Activated B cell treated with CpG ODN at 0.5 μM for 24 hours (primary cell): Measurements from ENCODE around the gene AZI2. TPM values are rescaled to one million over a fixed set of nuclear protein-coding genes. Genes with fewer than 3 reads are reported as not detected.
A peak's percentile ranks its signal among the peaks of the same experiment; 100 is the strongest.

Experiments
- ATAC-seq: fragments of 200-7000 bp; cut with Tn5 transposase; one replicate; pipeline ENCODE4 v1.10.0; 2021; ENCODE audit warnings: low read depth, mild to moderate bottlenecking, moderate library complexity
- CTCF ChIA-PET: fragments of 350-600 bp; sonication (Branson Sonifier 250); formaldehyde crosslinking; loops from one replicate; lab custom pipeline; 2021; ENCODE audit warnings: antibody characterized with exemption; lab: Charles Lee
- POLR2A ChIA-PET: fragments of 350-600 bp; sonication (Branson Sonifier 250); formaldehyde crosslinking; loops from one replicate; lab custom pipeline; 2021; ENCODE audit warnings: antibody characterized with exemption; lab: Charles Lee
- DNase-seq: peaks from one replicate; pipeline ENCODE4 v3.0.0; 2022
- H3K27ac Mint-ChIP-seq: one replicate; pipeline ENCODE4 v1.8.0; 2020; ENCODE audit warnings: mixed read lengths
- H3K27me3 Mint-ChIP-seq: one replicate; pipeline ENCODE4 v1.8.0; 2021; ENCODE audit warnings: mixed read lengths
- H3K36me3 Mint-ChIP-seq: one replicate; pipeline ENCODE4 v1.8.0; 2021; ENCODE audit warnings: low read depth, mixed read lengths
- H3K4me1 Mint-ChIP-seq: one replicate; pipeline ENCODE4 v1.8.0; 2021; ENCODE audit warnings: mixed read lengths
- H3K4me3 Mint-ChIP-seq: one replicate; pipeline ENCODE4 v1.8.0; 2020; ENCODE audit warnings: mild to moderate bottlenecking, mixed read lengths
- H3K9me3 Mint-ChIP-seq: one replicate; pipeline ENCODE4 v1.8.0; 2020; ENCODE audit warnings: mixed read lengths
- intact Hi-C: fragments of 100-400 bp; cut with micrococcal nuclease; formaldehyde crosslinking; loops from one replicate; pipeline ENCODE4 v1.15.1; 2024
- total RNA-seq: library from RNA; stranded (reverse); gene quantifications from 2 replicates; pipeline ENCODE4 v1.2.3, GENCODE V29; 2022
- TF ChIP-seq, protein P1 (sequence below): fragments of 200-600 bp; IDR thresholded peaks from one replicate; pipeline ENCODE4 v1.8.0; 2022; ENCODE audit warnings: antibody characterized with exemption, mild to moderate bottlenecking

Gene AZI2
- total RNA-seq, 1 donor from 2014 or later: 21.8 TPM

DNA sequence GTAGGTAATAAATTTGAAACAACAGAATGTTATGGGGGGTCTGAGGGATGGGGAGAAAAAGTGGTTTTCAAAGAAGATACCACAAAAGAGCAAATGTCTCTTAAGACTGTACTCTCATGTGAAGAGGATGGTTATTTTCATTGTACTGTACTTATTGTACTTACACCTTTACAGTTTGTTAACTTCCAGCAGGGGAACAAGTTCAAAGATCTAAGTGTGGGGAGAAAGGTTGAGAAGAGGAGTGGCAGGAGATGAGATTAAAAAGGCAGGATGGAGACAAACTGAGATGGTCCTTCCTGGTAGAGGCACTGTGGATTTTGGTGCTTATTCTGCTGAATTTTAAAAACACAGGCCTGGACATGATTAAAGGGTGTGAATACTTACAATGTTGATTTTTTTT, 5.5 kb downstream of the AZI2 start:
- Mint-ChIP-seq H3K9me3 (no peaks in the 10 kb centered on the region), H3K4me3 (no peak overlapping the region), H3K27me3 (no peaks in the 10 kb centered on the region), H3K4me1 (peaks cover 29% of the 10 kb centered on the region), H3K27ac (no peak overlapping the region), H3K36me3 (peaks cover 14% of the 10 kb centered on the region)
- TF ChIP-seq, protein P1, sequence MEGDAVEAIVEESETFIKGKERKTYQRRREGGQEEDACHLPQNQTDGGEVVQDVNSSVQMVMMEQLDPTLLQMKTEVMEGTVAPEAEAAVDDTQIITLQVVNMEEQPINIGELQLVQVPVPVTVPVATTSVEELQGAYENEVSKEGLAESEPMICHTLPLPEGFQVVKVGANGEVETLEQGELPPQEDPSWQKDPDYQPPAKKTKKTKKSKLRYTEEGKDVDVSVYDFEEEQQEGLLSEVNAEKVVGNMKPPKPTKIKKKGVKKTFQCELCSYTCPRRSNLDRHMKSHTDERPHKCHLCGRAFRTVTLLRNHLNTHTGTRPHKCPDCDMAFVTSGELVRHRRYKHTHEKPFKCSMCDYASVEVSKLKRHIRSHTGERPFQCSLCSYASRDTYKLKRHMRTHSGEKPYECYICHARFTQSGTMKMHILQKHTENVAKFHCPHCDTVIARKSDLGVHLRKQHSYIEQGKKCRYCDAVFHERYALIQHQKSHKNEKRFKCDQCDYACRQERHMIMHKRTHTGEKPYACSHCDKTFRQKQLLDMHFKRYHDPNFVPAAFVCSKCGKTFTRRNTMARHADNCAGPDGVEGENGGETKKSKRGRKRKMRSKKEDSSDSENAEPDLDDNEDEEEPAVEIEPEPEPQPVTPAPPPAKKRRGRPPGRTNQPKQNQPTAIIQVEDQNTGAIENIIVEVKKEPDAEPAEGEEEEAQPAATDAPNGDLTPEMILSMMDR: no peak
- POLR2A ChIA-PET: no interaction called here
- CTCF ChIA-PET: interaction anchor here (0.7 kb wide), 1 partner anchor 965 kb away, joined by 3 read pairs; no protein-coding TSS in a partner anchor
- intact Hi-C loops: no loop called here
- no peak for DNase-seq
- ATAC-seq: no peak

- Mint-ChIP-seq H3K4me1 (no peaks in the 10 kb centered on the region), H3K9me3 (no peaks in the 10 kb centered on the region), H3K4me3 (no peak overlapping the region), H3K27me3 (no peaks in the 10 kb centered on the region), H3K36me3 (peaks cover 29% of the 10 kb centered on the region), H3K27ac (no peak overlapping the region)
- DNase-seq (no peak), ATAC-seq (no peak)
- ChIA-PET POLR2A (interaction anchor here (0.6 to 1.1 kb wide), 2 partner anchors 12 to 625 kb away, joined by 3 to 5 read pairs; no protein-coding TSS in a partner anchor), CTCF (interaction anchor here (1.3 to 4.0 kb wide), 2 partner anchors 9 to 625 kb away, joined by 3 to 19 read pairs; no protein-coding TSS in a partner anchor)
- TF ChIP-seq, protein P1: no peak
- intact Hi-C loops: no loop called here
These were observed 11.4 kb downstream of the AZI2 start for GRCh38 chr3:28337230-28337629.

DNA sequence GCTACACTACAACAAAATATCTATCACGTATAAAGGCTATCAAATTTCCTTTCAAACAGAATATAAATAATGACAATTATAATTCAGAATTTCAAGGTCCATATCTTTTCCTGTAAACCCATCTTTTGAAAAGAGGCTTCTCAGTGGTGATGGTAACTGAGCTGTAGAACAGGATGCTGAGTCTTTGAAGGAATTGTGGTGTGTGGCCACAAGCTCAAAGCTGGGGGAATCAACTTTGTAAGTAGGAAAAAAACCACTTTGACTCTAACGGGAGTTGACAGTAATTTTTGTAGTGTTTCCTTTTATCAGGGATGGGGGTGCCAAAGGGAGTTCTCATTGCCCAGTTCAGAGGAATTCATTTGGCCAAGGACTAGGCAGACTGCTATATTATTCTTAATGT, 13.4 kb downstream of the AZI2 start:
- no peaks in the 10 kb centered on the region for H3K4me1 Mint-ChIP-seq

GRCh38 chr3:28334552-28334951, 14.1 kb downstream of the AZI2 start:
- TF ChIP-seq, protein P1: no peak
- Mint-ChIP-seq H3K9me3 (no peaks in the 10 kb centered on the region), H3K27ac (no peak overlapping the region), H3K4me1 (no peaks in the 10 kb centered on the region), H3K36me3 (peaks cover 26% of the 10 kb centered on the region), H3K27me3 (no peaks in the 10 kb centered on the region), H3K4me3 (no peak overlapping the region)
- intact Hi-C loops: no loop called here
- POLR2A ChIA-PET: no interaction called here
- DNase-seq: no peak
- no peak for ATAC-seq
- CTCF ChIA-PET: interaction anchor here (4.0 kb wide), 1 partner anchor 622 kb away, joined by 19 read pairs; no protein-coding TSS in a partner anchor

More for the DNA sequence above, 13.4 kb downstream of the AZI2 start:
- H3K9me3 Mint-ChIP-seq: no peaks in the 10 kb centered on the region
- DNase-seq (no peak), ATAC-seq (no peak)
- H3K4me3 Mint-ChIP-seq: no peak overlapping the region
- H3K36me3 Mint-ChIP-seq: peaks cover 31% of the 10 kb centered on the region
- TF ChIP-seq, protein P1: no peak
- intact Hi-C loops: no loop called here
- H3K27me3 Mint-ChIP-seq: no peaks in the 10 kb centered on the region
- ChIA-PET POLR2A (no interaction called here), CTCF (interaction anchor here (4.0 kb wide), 1 partner anchor 623 kb away, joined by 19 read pairs; no protein-coding TSS in a partner anchor)
- H3K27ac Mint-ChIP-seq: no peak overlapping the region

DNA sequence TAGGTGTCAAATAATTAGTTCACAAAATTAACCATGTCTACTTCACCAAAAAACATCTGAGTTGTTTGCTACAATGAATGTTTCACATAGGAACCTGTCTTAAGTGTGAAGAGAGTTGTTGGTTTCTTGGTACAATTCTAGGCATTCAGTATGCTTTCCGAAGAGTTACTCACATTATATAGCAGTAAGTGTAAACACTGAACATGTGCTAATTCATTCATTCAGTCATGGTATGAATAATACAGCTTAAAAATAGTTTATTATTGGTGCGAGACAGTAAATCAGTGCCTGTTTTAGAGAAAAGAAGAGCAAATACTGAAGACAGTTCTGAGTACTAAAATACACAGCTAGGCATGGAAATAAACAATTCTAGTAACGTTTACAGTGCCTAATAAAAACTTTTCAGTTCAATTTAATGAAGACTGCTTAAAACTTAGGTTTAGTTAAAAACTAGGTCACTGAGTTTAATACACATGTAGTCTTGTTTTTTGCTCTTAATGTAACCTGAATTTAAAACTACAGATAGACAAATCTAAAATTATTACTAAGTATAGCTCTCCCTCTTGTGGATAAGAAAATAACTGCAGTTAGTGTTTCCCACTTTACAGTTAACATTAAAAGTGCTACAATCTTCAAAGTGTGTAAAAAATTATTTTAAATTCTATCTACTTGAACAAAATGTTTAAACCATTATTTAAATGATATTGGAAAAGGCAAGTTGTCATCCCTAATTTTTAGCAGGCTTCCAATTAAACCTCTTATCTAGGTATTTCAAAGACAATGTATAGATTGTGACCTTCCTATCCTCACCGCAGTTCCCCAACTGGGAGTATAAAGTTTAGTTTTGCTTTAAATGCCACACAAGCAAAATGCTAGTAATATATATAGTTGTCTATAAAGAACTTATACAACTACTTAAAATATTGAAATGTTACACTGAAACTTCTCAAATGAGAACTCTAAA, 20.2 kb downstream of the AZI2 start:
- Mint-ChIP-seq H3K27ac (no peak overlapping the region), H3K27me3 (no peaks in the 10 kb centered on the region), H3K9me3 (no peaks in the 10 kb centered on the region), H3K4me3 (no peak overlapping the region), H3K36me3 (peaks cover 26% of the 10 kb centered on the region), H3K4me1 (no peaks in the 10 kb centered on the region)
- intact Hi-C loops: loop anchor here (1.0 to 2.0 kb wide), 5 partner anchors 386 to 1194 kb away; no protein-coding TSS in a partner anchor
- ATAC-seq (peak; percentile 40), DNase-seq (no peak)
- ChIA-PET CTCF (interaction anchor here (0.6 to 5.9 kb wide), 13 partner anchors 8 to 1194 kb away, joined by 3 to 82 read pairs (median 4); partner anchors contain the start of genes CMC1 and EOMES), POLR2A (interaction anchor here (1.2 kb wide), 1 partner anchor 20 kb away, joined by 3 read pairs; the partner anchor contains the start of genes AZI2 and ZCWPW2)
- TF ChIP-seq, protein P1: no peak
